NCI-H2171 treated with DMSO at 0.1 percent for 48 hours (cell line): ENCODE results near the gene SLCO1B1.

Experiments
- DNase-seq: peaks from one replicate; lab custom pipeline; 2025; lab: John Stamatoyannopoulos, UW

The SLCO1B1 gene

DNA sequence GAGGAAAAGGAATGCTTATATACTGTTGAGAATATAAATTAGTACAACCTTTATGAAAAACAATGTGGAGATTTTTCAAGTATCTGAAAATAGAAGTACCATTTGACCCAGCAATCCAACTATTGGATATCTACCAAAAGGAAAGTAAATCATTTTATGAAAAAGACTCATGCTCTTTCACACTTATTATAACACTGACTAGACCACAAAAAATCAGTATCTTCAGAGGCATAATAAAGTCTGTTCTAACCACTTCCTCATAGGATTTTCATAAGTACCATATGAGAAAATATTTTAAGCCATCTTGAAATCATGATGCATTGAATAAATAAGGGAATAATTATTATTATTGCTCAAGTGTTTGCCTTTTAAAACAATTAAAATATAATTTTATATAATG lies 90.8 kb downstream of the SLCO1B1 start:
- DNase-seq: no peak

DNA sequence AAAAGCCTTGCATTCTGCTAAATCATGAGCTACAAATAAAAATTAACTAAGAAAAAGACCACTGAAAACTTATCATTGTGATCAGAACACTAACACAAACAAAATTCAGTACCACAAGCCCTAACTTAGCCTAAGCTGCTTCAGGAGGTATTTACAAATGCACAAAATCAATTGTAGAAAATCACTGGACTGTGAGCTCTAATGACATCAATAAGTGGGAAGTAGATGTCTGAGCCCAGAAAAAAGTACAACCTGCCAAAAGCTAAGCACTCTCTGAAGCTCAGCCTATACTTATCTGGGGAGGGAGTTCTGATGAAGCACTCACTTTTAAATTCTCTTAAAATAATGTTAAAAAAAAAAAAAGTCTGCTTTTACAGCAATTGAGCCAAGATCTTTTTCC lies 92.9 kb downstream of the SLCO1B1 start:
- DNase-seq: no peak

DNA sequence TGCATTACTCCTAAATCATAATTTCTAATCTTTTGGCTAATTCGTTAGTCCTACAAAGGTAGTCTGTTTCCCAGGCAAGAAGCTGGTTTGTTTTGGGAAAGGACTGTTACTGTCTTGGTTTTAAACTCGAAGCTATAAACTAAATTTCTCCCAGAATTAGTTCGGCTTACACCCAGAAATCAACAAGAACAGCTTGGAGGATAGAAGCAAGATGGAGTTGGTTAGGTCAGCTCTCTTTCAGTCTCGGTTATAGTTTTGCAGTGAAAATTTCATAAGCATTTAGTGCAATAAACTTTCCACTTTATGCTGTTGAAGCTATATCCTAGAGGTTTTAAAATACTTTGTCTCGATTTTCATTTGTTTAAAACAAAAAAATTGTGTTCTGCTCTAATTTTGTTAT lies 103.4 kb downstream of the SLCO1B1 start:
- DNase-seq: no peak

DNA sequence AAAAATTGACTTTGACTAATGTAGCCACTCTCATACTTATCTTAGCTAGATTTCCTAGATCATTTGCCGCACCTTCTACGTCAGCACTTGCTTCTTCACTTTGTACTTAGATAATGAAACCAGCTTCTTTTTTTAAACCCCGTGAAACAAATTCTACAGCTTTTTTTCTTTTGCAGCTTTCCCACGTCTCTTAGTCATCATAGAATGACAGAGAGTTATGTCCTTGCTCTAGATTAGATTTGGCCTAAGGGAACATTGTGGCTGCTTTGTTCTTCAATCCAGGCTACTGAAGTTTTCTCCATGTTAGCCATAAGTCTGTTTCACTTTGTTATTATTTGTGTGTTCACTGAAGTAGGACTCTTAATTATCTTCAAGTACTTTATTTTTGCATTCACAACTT lies 108.9 kb downstream of the SLCO1B1 start:
- DNase-seq: no peak

DNA sequence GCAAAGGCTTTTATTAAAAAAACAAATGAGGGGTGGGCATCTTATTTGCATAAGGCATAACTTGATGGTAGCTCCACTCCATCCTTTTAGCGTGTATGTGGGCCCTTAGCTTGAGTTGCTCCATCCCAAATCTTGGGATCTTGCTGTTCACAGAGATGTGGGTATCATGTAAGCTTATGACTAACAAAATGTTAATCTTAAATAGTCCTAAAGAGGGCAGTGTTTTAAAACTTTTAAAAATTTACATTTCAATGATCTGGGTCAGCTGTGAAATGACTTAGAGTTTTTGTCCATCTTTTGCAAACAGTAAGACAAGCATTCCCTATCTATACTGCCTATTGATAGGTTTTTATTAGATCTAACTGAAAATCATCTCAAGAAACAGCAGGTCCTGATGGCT lies 117.7 kb downstream of the SLCO1B1 start:
- DNase-seq: peak; percentile 61

DNA sequence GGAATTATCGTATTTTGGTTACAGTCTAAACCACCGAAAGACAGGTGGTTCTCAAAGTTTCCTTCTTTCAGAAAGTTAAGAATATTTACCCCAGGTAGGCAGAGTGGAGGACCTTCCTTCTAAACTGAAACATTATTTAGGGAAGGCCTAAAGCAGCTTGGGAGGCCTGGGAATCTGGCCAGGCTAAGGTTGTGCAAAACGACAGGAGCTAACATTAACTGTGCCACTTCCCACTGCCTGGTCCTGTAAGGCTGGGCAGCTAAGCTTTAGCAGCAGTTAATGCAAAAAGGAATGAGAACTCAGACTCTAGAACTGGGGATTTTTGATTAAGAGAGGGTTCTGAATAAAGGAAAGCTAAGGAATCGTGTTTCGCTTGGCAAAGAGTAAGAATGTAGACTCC lies 121.1 kb downstream of the SLCO1B1 start:
- no peak for DNase-seq

DNA sequence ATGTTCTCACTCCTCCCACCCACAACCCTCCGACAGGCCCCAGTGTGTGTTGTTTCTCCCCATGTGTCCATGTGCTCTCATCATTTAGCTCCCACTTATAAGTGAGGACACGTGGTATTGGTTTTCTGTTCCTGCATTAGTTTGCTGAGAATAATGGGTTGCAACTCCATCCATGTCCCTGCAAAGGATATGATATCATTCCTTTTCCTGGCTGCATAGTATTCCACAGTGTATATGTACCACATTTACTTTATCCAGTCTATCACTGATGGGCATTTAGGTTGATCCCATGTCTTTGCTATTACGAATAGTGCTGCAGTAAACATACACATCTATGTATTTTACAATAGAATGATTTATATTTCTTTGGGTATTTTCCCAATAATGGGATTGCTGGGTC lies 126.2 kb downstream of the SLCO1B1 start:
- DNase-seq: no peak

DNA sequence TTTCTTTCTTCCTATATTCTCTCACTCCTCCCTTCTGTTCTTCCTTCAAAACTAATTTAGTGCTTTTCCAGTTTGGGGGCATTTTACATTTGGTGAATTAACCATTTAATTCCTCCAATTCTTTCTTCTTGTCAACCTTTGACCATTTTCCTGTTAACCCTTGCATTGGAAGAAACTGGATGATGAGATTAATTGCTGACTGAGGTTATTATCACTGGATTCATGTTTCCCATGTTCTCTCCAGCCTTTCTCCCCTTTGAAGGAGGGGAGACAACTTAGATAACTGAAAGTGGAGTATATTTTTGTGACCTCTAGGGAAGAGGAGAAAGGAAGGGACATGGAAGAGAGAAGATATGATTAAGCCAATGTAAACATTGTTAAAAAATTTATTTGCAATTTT lies 133.2 kb downstream of the SLCO1B1 start:
- DNase-seq: no peak

DNA sequence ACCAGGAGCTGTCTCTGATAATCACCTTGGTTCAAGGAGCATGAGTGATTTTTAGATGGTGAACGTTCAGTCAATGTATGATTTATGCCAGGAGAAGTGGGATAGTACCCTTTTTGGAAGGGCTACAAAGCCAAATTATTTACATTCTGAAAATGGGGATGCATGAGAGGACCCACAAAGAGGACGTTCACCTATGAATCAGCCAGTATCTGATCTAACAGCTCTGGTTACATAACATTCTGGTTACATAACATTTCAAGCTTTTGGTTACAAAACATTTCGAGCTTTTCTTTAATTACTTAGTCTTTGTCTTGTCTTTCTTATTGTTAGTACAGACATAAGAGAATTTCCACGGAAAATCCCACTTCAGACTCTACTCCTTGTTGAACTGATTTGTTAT lies 134.9 kb downstream of the SLCO1B1 start:
- no peak for DNase-seq

DNA sequence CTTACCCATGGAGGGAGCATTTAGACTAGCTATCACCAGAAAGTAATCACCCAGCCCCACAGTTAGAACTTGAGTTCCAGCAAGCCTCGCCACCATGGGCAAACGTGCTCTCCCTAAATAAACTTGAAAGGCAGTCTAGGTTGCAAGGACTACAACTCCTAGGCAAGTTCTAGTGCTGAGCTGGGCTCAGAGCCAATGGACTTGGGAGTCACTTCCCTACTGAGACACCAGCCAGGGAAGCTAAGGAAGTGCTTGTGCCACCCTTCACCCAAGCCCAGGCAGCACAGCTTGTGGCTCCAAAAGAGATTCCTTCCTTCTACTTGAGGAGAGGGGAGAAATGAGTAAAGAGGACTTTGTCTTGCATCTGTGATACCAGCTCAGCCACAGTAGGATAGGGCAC lies 145.8 kb downstream of the SLCO1B1 start:
- DNase-seq: no peak
